Activated naive CD4-positive, alpha-beta T cell treated with anti-CD3 and anti-CD28 coated beads, Interleukin-2, amount 50 U/mL, for 72 hours (primary cell): ENCODE data around the gene TIMM44. TPM values are rescaled to one million over a fixed set of nuclear protein-coding genes. Genes with fewer than 3 reads are reported as not detected.

Experiments used
- ATAC-seq, 2 donors: fragments of 150-1000 bp; cut with Tn5 transposase; 2 replicates each; pipeline ENCODE4 v1.10.0; 2021; ENCODE audit warnings: mild to moderate bottlenecking in 2 of 2, moderate library complexity in 2 of 2
- DNase-seq, 2 donors: peaks; one replicate each; pipeline ENCODE4 v3.0.0; 2021 to 2022; ENCODE audit warnings: low spot score in 2 of 2
- H3K27ac Mint-ChIP-seq, 2 donors: one replicate each; pipeline ENCODE4 v1.8.0; 2022; ENCODE audit warnings: mild to moderate bottlenecking in 2 of 2, mixed read lengths in 2 of 2
- H3K36me3 Mint-ChIP-seq, 2 donors: one replicate each; pipeline ENCODE4 v1.8.0; 2022; ENCODE audit warnings: mixed read lengths in 2 of 2
- H3K9me3 Mint-ChIP-seq, 2 donors: one replicate each; pipeline ENCODE4 v1.8.0; 2022; ENCODE audit warnings: mixed read lengths in 2 of 2
- total RNA-seq, 2 donors: library from RNA; stranded (reverse); gene quantifications; one replicate each; pipeline ENCODE4 v1.2.3, GENCODE V29; 2022

Gene TIMM44
- total RNA-seq, 2 donors from 2014 or later, result 66.0 to 99.3 TPM

- DNase-seq (no peak), ATAC-seq (no peak)
- no peaks in the 10 kb centered on the region for H3K36me3 Mint-ChIP-seq
- no peaks in the 10 kb centered on the region for H3K9me3 Mint-ChIP-seq
- no peak overlapping the region for H3K27ac Mint-ChIP-seq
Measured at GRCh38 chr19:7887408-7888144, 55.9 kb downstream of the TIMM44 start.

GRCh38 chr19:7885818-7886217 lies 57.6 kb downstream of the TIMM44 start:
- H3K36me3 Mint-ChIP-seq, result no peaks in the 10 kb centered on the region
- DNase-seq (no peak), ATAC-seq (no peak)
- H3K9me3 Mint-ChIP-seq, result no peaks in the 10 kb centered on the region
- no peak overlapping the region for H3K27ac Mint-ChIP-seq

GRCh38 chr19:7883796-7884570 lies 59.5 kb downstream of the TIMM44 start:
- ATAC-seq (no peak), DNase-seq (no peak)
- Mint-ChIP-seq H3K27ac (no peak overlapping the region), H3K9me3 (no peaks in the 10 kb centered on the region), H3K36me3 (no peaks in the 10 kb centered on the region)

DNA sequence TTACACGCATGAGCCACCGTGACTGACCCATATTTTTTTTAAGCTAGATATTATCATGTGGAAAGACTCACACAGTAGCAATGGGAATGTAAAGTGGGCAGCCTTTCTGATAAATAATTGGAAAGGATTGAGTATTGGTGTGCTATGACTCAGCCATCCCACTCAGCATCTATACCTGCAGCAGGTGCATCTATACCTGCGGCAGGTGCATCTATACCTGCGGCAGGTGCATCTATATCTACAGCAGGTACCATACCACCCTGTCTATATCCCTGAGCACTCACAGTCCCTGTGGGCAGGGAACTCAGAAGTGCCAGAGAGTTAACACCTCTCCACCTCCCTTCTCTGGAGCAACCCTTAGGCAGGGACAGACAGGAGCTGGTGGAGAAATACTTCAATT lies 60.4 kb downstream of the TIMM44 start:
- ATAC-seq (no peak), DNase-seq (no peak)
- Mint-ChIP-seq H3K36me3 (no peaks in the 10 kb centered on the region), H3K27ac (no peak overlapping the region), H3K9me3 (no peaks in the 10 kb centered on the region)

- no peak overlapping the region for H3K27ac Mint-ChIP-seq
- no peak for ATAC-seq
- H3K36me3 Mint-ChIP-seq, result no peaks in the 10 kb centered on the region
- H3K9me3 Mint-ChIP-seq, result no peaks in the 10 kb centered on the region
- no peak for DNase-seq
Measured at GRCh38 chr19:7881910-7882309, 61.6 kb downstream of the TIMM44 start.

- Mint-ChIP-seq H3K27ac (no peak overlapping the region), H3K36me3 (no peaks in the 10 kb centered on the region), H3K9me3 (no peaks in the 10 kb centered on the region)
- ATAC-seq (peak; percentile 24 to 58), DNase-seq (no peak)
Measured at GRCh38 chr19:7879836-7880235, 63.6 kb downstream of the TIMM44 start.

DNA sequence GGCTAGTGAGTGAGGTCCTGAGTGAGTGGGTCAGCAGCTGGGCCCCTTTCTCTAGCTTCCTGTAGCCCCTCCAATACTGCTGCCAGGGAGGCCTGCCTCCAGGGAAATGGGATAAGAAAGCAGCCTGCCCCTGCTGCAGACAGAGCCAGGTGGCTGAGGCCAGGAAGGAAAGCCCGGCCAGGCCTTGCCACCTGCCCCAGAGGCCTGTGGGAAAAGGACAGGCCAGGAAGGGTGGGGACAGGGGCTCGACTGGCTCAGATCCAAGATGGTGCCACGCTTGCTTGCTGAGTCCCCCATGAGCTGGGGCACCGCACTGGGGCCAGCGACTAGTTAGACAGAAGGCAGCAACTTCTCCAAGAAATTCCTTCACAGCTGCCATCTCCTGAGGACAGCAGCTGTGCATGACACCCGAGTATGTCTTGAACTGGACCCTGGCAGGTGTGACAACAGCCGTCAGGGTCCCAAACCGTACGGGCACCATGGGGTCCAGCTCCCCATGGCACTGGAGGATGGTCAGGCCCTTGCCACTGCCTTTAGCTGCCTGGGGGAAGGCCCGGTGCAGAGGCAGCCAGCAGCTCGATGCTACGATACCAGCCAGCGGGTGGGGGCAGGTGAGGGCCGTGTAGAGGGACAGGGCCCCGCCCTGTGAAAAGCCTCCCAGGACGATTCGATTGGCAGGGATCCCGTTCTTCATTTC lies 64.2 kb downstream of the TIMM44 start:
- no peak for DNase-seq
- H3K36me3 Mint-ChIP-seq, result no peaks in the 10 kb centered on the region
- ATAC-seq, result peak; percentile 14 to 51
- H3K9me3 Mint-ChIP-seq, result no peaks in the 10 kb centered on the region
- H3K27ac Mint-ChIP-seq, result no peak overlapping the region

DNA sequence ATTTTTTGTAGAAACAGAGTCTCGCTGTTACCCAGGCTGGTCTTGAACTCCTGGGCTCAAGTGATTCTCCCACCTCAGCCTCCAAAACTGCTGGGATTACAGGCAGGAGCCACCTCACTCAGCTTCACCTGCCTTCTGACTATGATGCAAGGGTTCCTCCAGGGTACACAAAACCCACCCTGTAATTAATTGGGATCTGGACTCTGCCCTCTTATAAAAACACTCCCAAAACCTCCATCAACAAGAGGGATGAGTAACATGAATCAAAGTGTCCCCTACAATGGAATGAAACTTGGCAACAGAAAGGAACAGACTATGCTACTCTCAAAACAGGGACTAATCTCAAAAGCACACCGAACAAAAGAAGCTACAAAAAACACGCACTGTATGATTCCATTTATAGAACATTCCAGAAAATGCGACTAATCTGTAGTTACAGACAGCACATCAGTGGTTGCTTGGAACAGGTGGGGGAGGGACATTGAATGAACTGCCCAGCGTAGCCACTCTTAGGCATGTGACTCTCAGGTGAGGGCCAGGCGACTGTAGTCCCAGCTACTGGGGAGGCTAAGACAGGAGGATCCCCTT lies 66.1 kb downstream of the TIMM44 start:
- DNase-seq (no peak), ATAC-seq (no peak)
- Mint-ChIP-seq H3K9me3 (no peaks in the 10 kb centered on the region), H3K27ac (no peak overlapping the region), H3K36me3 (no peaks in the 10 kb centered on the region)

Other genes starting within 250 kb of the TIMM44 start
- gene FCER2, start 241.5 kb downstream of the TIMM44 start, total RNA-seq, result under 1 TPM; 0.56 to 0.57 TPM
- not detected for gene CLEC4G, start 211.6 kb downstream of the TIMM44 start, total RNA-seq
- gene CD209, start 196.1 kb downstream of the TIMM44 start, total RNA-seq, result not detected
- not detected for gene CLEC4M, start 180.4 kb downstream of the TIMM44 start, total RNA-seq
- 1 to 10 TPM; 4.6 to 7.8 TPM for gene EVI5L, start 113.4 kb downstream of the TIMM44 start, total RNA-seq
- gene PRR36, start 69.3 kb downstream of the TIMM44 start, total RNA-seq, result under 1 TPM; 0.20 to 0.97 TPM
- not detected for gene LRRC8E, start 55.2 kb downstream of the TIMM44 start, total RNA-seq
- 10 to 100 TPM; 38.4 to 55.3 TPM for gene MAP2K7, start 39.8 kb downstream of the TIMM44 start, total RNA-seq
- gene TGFBR3L, start 28.8 kb downstream of the TIMM44 start, total RNA-seq, result 1 to 10 TPM; 3.3 to 5.8 TPM
- 10 to 100 TPM; 16.0 to 22.0 TPM for gene SNAPC2, start 23.3 kb downstream of the TIMM44 start, total RNA-seq
- under 1 TPM in 1 of 2 donors, not detected in 1; 0.78 TPM for gene CTXN1, start 17.5 kb downstream of the TIMM44 start, total RNA-seq
- 100 to 1,000 TPM; 121 to 146 TPM for gene ELAVL1, start 62.0 kb upstream of the TIMM44 start, total RNA-seq
- gene CCL25, start 109.1 kb upstream of the TIMM44 start, total RNA-seq, result under 1 TPM in 1 of 2 donors, not detected in 1; 0.56 TPM
- gene FBN3, start 205.9 kb upstream of the TIMM44 start, total RNA-seq, result under 1 TPM in 1 of 2 donors, not detected in 1; 0.02 TPM